Esophagus squamous epithelium (tissue), 5 donors: ENCODE results near the gene NPY. TPM values are rescaled to one million over a fixed set of nuclear protein-coding genes. Genes with fewer than 3 reads are reported as not detected.
A peak's percentile ranks its signal among the peaks of the same experiment; 100 is the strongest.

Source experiments
- DNase-seq: peaks from one replicate; lab custom pipeline; 2025; lab: John Stamatoyannopoulos, UW
- H3K27ac ChIP-seq, 4 donors: fragments of 200-600 bp; sonication (generic); one replicate each; pipeline ENCODE4 v1.5.1; 2016 to 2019; ENCODE audit warnings: mild to moderate bottlenecking in 1 of 4
- H3K27me3 ChIP-seq, 4 donors: fragments of 200-600 bp; sonication (generic); 1 replicate in 3 of 4; 2 replicates in 1 of 4; pipeline versions ENCODE4 v1.5.1 to v1.6.0; 2017 to 2021; ENCODE audit warnings: antibody characterized with exemption in 1 of 4
- H3K36me3 ChIP-seq, 3 donors: fragments of 200-600 bp; sonication (generic); one replicate each; pipeline ENCODE4 v1.5.1; 2016 to 2019
- H3K4me1 ChIP-seq, 3 donors: fragments of 200-600 bp; sonication (generic); one replicate each; pipeline ENCODE4 v1.5.1; 2017 to 2019
- H3K4me3 ChIP-seq, 4 donors: fragments of 200-600 bp; sonication (generic); 1 replicate in 3 of 4; 2 replicates in 1 of 4; pipeline ENCODE4 v1.5.1; 2016 to 2019; ENCODE audit warnings: mild to moderate bottlenecking in 2 of 4, moderate library complexity in 1 of 4
- H3K9me3 ChIP-seq, 3 donors: fragments of 200-600 bp; sonication (generic); one replicate each; pipeline ENCODE4 v1.5.1; 2016 to 2019
- POLR2A ChIP-seq, 4 donors: fragments of 450-650 bp; IDR thresholded peaks; one replicate each; pipeline ENCODE4 v1.6.1; 2017; ENCODE audit warnings: antibody characterized with exemption in 4 of 4, mild to moderate bottlenecking in 4 of 4, moderate library complexity in 3 of 4
- WGBS, 2 donors: methylation state at CpG; one replicate each; pipeline ENCODE4 v1.1.5; 2018; 5-methylcytosine and 5-hydroxymethylcytosine counted together
- intact Hi-C: fragments of 100-400 bp; cut with DNase I; formaldehyde crosslinking; loops from one replicate; pipeline ENCODE4 v1.15.0; 2022
- total RNA-seq, 4 donors: library from RNA; depleted of rRNA; stranded (reverse); fragments of >200 nt; gene quantifications; one replicate each; pipeline ENCODE4 v1.1.0, GENCODE V29; 2016
- TF ChIP-seq, protein P1 (sequence below), 6 experiments: fragments of 450-650 bp in 4 of 6; fragments of 200-600 bp in 2 of 6; sonication (generic) in 2 of 6; IDR thresholded peaks; one replicate each; pipeline ENCODE4 v1.5.1; 2016 to 2019; ENCODE audit warnings: antibody characterized with exemption in 6 of 6, mild to moderate bottlenecking in 4 of 6, moderate library complexity in 4 of 6
- donor health status: DM: yes; HTN: yes; CAD: no.

Gene NPY
- total RNA-seq, result not detected

DNA sequence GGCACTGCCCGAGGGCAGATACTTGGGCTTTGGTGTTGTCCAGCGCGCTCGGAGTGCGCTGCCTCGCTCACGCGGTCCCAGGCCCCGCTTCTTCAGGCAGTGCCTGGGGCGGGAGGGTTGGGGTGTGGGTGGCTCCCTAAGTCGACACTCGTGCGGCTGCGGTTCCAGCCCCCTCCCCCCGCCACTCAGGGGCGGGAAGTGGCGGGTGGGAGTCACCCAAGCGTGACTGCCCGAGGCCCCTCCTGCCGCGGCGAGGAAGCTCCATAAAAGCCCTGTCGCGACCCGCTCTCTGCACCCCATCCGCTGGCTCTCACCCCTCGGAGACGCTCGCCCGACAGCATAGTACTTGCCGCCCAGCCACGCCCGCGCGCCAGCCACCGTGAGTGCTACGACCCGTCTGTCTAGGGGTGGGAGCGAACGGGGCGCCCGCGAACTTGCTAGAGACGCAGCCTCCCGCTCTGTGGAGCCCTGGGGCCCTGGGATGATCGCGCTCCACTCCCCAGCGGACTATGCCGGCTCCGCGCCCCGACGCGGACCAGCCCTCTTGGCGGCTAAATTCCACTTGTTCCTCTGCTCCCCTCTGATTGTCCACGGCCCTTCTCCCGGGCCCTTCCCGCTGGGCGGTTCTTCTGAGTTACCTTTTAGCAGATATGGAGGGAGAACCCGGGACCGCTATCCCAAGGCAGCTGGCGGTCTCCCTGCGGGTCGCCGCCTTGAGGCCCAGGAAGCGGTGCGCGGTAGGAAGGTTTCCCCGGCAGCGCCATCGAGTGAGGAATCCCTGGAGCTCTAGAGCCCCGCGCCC, at the start of gene NPY:
Gene NPY (plus strand): TSS at position 294 of the 802 bp plus-strand sequence. CDS start 1,051 bp downstream, outside the sequence.
- 17% methylated on average over 18 of the region's 73 CpGs; no CpG with 5 or more reads in 1 of the 2 donors for WGBS, 2 donors
- H3K4me1 ChIP-seq, result peaks cover 0 to 21% (median 5%) of the 10 kb centered on the region in 3 donors
- peaks cover 0 to 95% (median 18%) of the 10 kb centered on the region in 4 donors for H3K27me3 ChIP-seq
- H3K27ac ChIP-seq, result no peak within 1 kb of the TSS
- TF ChIP-seq, protein P1, sequence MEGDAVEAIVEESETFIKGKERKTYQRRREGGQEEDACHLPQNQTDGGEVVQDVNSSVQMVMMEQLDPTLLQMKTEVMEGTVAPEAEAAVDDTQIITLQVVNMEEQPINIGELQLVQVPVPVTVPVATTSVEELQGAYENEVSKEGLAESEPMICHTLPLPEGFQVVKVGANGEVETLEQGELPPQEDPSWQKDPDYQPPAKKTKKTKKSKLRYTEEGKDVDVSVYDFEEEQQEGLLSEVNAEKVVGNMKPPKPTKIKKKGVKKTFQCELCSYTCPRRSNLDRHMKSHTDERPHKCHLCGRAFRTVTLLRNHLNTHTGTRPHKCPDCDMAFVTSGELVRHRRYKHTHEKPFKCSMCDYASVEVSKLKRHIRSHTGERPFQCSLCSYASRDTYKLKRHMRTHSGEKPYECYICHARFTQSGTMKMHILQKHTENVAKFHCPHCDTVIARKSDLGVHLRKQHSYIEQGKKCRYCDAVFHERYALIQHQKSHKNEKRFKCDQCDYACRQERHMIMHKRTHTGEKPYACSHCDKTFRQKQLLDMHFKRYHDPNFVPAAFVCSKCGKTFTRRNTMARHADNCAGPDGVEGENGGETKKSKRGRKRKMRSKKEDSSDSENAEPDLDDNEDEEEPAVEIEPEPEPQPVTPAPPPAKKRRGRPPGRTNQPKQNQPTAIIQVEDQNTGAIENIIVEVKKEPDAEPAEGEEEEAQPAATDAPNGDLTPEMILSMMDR (IDR thresholded peaks at IDR 0.05), result no peak
- TF ChIP-seq POLR2A (IDR thresholded peaks at IDR 0.05), result no peak
- H3K9me3 ChIP-seq, result no peaks in the 10 kb centered on the region
- no peaks in the 10 kb centered on the region for H3K36me3 ChIP-seq
- H3K4me3 ChIP-seq, result peak within 1 kb of the TSS in 1 of 4 donors; percentile 16
- no peak for DNase-seq
- intact Hi-C loops, result no loop called here

DNA sequence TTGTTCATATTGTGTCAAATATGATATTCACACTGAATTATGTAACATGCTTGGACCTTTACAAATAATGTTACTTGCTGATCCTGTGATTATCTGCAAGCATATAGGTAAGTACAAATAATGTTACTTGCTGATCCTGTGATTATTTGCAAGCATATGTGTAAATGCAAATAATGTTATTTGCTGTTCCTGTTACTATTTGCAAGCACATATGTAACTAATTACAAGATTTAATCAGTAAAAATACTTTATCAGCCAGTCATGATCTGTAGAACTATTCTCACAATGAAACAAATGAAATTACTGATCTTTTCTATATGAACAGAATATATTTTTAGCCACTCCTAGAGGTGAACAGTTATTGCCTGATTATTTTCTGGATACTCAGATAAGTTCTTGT, 44.7 kb upstream of the NPY start:
- TF ChIP-seq, protein P1 (IDR thresholded peaks at IDR 0.05), result no peak
- no peak for TF ChIP-seq POLR2A (IDR thresholded peaks at IDR 0.05)
- no peak for DNase-seq
- no peak overlapping the region for H3K27ac ChIP-seq
- no peak overlapping the region for H3K4me3 ChIP-seq
- H3K9me3 ChIP-seq, result no peaks in the 10 kb centered on the region
- no peaks in the 10 kb centered on the region for H3K4me1 ChIP-seq
- no peaks in the 10 kb centered on the region for H3K27me3 ChIP-seq
- H3K36me3 ChIP-seq, result no peaks in the 10 kb centered on the region
- intact Hi-C loops, result no loop called here

GRCh38 chr7:24241206-24241605, 42.8 kb upstream of the NPY start:
- no peaks in the 10 kb centered on the region for H3K4me1 ChIP-seq
- TF ChIP-seq, protein P1 (IDR thresholded peaks at IDR 0.05), result no peak
- TF ChIP-seq POLR2A (IDR thresholded peaks at IDR 0.05), result no peak

DNA sequence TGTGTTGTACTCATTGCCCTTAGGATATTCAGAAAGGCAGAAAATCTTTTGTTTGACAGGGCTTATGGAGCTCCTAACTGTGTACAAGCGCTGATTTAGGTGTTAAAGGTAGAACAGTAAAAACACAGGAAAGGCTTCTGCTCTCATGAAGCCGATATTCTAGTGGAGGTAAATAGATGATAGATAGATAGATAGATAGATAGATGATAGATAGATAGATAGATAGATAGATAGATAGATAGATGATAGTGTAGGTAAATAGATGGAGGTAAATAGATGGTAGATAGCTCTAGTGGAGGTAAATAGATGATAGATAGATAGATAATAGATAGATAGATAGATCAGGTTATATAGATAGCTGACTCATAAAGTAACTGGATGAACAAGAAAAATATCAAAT, 39.4 kb upstream of the NPY start:
- H3K4me3 ChIP-seq, result no peak overlapping the region
- 65 to 95% methylated on average over 2 of the region's 2 CpGs for whole genome bisulfite sequencing, 2 donors
- no peaks in the 10 kb centered on the region for H3K36me3 ChIP-seq
- H3K27ac ChIP-seq, result no peak overlapping the region
- intact Hi-C loops, result no loop called here
- no peaks in the 10 kb centered on the region for H3K9me3 ChIP-seq
- TF ChIP-seq, protein P1 (IDR thresholded peaks at IDR 0.05), result no peak
- no peak for TF ChIP-seq POLR2A (IDR thresholded peaks at IDR 0.05)
- no peaks in the 10 kb centered on the region for H3K4me1 ChIP-seq
- DNase-seq, result no peak
- H3K27me3 ChIP-seq, result no peaks in the 10 kb centered on the region

More at GRCh38 chr7:24241206-24241605, 42.8 kb upstream of the NPY start:
- H3K27me3 ChIP-seq, result no peaks in the 10 kb centered on the region
- no peak for DNase-seq
- WGBS, 2 donors, result 85% methylated on average over 5 of the region's 5 CpGs
- no peak overlapping the region for H3K4me3 ChIP-seq
- H3K36me3 ChIP-seq, result no peaks in the 10 kb centered on the region
- H3K27ac ChIP-seq, result no peak overlapping the region
- no peaks in the 10 kb centered on the region for H3K9me3 ChIP-seq
- intact Hi-C loops, result no loop called here

DNA sequence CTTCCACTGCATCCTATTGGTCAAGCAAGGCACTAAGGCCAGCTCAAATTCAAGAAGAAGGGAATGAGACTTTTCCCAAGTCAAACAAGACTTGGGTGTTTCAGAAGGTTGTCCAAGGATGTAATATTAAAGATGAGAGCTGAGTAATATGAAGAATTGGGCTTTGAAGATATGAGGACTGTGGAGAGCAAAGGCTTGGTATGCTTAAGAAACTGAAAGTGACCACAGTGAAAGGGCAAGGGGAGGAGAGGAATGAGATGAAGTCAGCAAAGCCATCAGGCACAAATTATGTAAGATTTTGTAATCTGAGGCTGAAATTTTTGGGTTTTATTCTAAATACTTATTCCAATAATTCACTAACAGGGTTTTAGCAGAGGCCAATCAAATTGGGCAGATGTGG, 38.6 kb upstream of the NPY start:
- H3K4me3 ChIP-seq, result no peak overlapping the region
- no peak for DNase-seq

More for the DNA sequence above, 38.6 kb upstream of the NPY start:
- Histone ChIP-seq H3K4me1 (no peaks in the 10 kb centered on the region), H3K27ac (no peak overlapping the region), H3K9me3 (no peaks in the 10 kb centered on the region), H3K27me3 (no peaks in the 10 kb centered on the region), H3K36me3 (no peaks in the 10 kb centered on the region)
- TF ChIP-seq, protein P1 (IDR thresholded peaks at IDR 0.05), result no peak
- no peak for TF ChIP-seq POLR2A (IDR thresholded peaks at IDR 0.05)
- intact Hi-C loops, result no loop called here
